Activated CD4-positive, alpha-beta T cell treated with anti-CD3 and anti-CD28 coated beads, Interleukin-2, amount 50 U/mL, for 24 hours (primary cell): ENCODE measurements around the gene PAPOLA.

Experiments
- DNase-seq, 2 donors: peaks; one replicate each; pipeline ENCODE4 v3.0.0-alpha.2; 2020; ENCODE audit warnings: low read depth in 1 of 2, low spot score in 1 of 2

PAPOLA gene

GRCh38 chr14:96584907-96585671 lies 82.9 kb downstream of the PAPOLA start:
- no peak for DNase-seq

DNA sequence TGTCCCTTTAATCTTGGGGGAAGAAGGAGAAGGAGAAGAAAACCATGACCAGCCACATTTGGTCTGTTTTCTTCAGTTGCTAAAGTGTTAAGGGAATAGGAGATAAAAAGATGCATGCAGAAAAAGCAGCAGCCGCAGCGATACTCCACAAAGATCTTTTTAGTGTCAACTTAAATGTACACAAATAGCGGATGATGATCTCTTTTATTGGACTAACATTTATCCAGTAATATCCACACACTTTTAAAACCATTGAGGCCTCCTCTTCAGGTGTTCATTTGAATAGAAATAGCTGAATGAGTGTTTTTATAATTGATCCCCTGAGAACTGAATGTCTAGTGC lies 83.5 kb downstream of the PAPOLA start:
- DNase-seq, result no peak

GRCh38 chr14:96586056-96586455 lies 83.9 kb downstream of the PAPOLA start:
- no peak for DNase-seq

DNA sequence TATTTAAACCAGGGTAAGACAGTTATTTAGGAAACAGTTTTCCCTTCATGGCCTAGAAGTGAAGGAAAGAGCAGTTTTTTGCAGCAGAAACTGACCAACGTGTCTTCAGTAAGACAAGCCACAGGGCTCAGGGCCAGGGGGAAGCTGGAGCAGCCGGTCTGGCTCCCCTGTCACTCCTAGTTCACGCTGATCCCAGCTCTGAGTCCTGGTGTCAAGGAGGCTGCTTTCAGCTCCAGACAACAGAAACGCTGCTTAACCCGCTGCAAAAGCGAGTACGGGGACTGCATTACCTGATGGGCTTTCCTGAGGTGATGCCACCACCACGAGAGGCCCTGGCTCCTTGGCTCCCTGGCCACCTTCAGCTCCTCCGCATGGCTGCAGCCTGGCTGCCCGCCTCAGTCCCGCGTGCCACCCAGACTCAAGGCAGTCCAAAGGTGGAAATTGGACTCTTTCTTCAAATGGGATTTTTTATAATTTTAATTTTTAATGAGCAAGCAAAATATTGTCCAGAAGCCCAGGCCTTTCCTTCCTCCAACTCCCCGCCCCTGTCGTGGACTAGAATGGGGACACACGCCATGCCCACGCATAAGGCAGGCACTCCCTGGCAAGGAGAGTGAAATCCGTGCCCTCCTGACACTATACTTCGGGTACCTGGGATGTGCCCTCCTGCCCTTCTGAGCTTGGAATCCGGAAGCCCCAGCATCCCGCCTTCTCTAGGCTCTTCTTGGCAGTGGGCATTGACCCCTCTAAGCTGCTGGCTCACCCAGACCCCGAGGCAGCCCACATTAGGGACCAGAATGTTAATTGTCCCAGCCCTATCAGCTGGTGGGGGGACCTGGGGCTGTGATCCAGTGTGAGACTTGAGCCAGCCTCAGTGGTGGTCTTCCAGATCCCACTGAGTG lies 85.0 kb downstream of the PAPOLA start:
- no peak for DNase-seq

GRCh38 chr14:96587823-96588385 lies 85.7 kb downstream of the PAPOLA start:
- no peak for DNase-seq

- DNase-seq, result no peak
These were observed 86.5 kb downstream of the PAPOLA start for GRCh38 chr14:96588410-96589257.

GRCh38 chr14:96589577-96589976 lies 87.4 kb downstream of the PAPOLA start:
- no peak for DNase-seq

GRCh38 chr14:96590190-96590864 lies 88.1 kb downstream of the PAPOLA start:
- DNase-seq, result no peak

GRCh38 chr14:96592591-96593386 lies 90.6 kb downstream of the PAPOLA start:
- DNase-seq, result peak; percentile 30 to 40

GRCh38 chr14:96594961-96595360 lies 92.8 kb downstream of the PAPOLA start:
- no peak for DNase-seq

GRCh38 chr14:96597680-96598079 lies 95.5 kb downstream of the PAPOLA start:
- DNase-seq, result no peak

GRCh38 chr14:96598332-96598928 lies 96.2 kb downstream of the PAPOLA start:
- DNase-seq, result no peak

GRCh38 chr14:96599076-96599475 lies 96.9 kb downstream of the PAPOLA start:
- DNase-seq, result no peak

- no peak for DNase-seq
These were observed 100.0 kb downstream of the PAPOLA start for GRCh38 chr14:96602186-96602585.

- DNase-seq, result no peak
These were observed 101.4 kb downstream of the PAPOLA start for GRCh38 chr14:96603350-96604255.

- DNase-seq, result no peak
These were observed 112.3 kb downstream of the PAPOLA start for GRCh38 chr14:96614481-96614881.

- no peak for DNase-seq
These were observed 114.1 kb downstream of the PAPOLA start for GRCh38 chr14:96616161-96616721.
